H1 (cell line): ENCODE results near the gene RNF187. TPM values are rescaled to one million over a fixed set of nuclear protein-coding genes. Genes with fewer than 3 reads are reported as not detected.

Experiments
- CTCF ChIA-PET: fragments of 300-600 bp; sonication (Branson Sonifier 250); formaldehyde crosslinking; loops from one replicate; lab custom pipeline; 2021; ENCODE audit not compliant: partially characterized antibody; lab: Charles Lee
- POLR2A ChIA-PET: fragments of 300-600 bp; sonication (Branson Sonifier 250); formaldehyde crosslinking; loops from one replicate; lab custom pipeline; 2021; ENCODE audit warnings: inconsistent platforms; ENCODE audit not compliant: partially characterized antibody; lab: Charles Lee
- DNase-seq, 2 experiments: peaks; one replicate each; pipeline versions ENCODE4 v3.0.0 to v3.0.0-alpha.2; 2010 to 2022; ENCODE audit warnings: low spot score in 2 of 2, low read depth in 1 of 2, mixed read lengths in 1 of 2
- FAIRE-seq: peaks from 2 replicates; lab custom pipeline; 2011; peaks lifted over from hg19 to GRCh38; lab: Jason Lieb, UNC
- H2AFZ ChIP-seq: 2 replicates; pipeline ENCODE4 v1.8.1; 2012; ENCODE audit warnings: low read length, inconsistent platforms
- H2AK5ac ChIP-seq: 2 replicates; pipeline ENCODE4 v1.6.1; 2013; ENCODE audit warnings: low read depth, low read length
- H2BK120ac ChIP-seq: replicated peaks from 2 replicates; pipeline ENCODE3; 2013; ENCODE audit warnings: low read depth, low read length, inconsistent platforms
- H2BK12ac ChIP-seq: 2 replicates; pipeline ENCODE4 v1.6.1; 2013; ENCODE audit warnings: low read depth, low read length
- H2BK15ac ChIP-seq: 2 replicates; pipeline ENCODE4 v1.6.1; 2013; ENCODE audit warnings: low read length
- H2BK20ac ChIP-seq: 2 replicates; pipeline ENCODE4 v1.6.1; 2013; ENCODE audit warnings: low read length
- H2BK5ac ChIP-seq: 2 replicates; pipeline ENCODE4 v1.6.1; 2013; ENCODE audit warnings: low read depth, low read length
- H3K14ac ChIP-seq: 2 replicates; pipeline ENCODE4 v1.6.1; 2013; ENCODE audit warnings: inconsistent platforms; ENCODE audit not compliant: insufficient read length
- H3K18ac ChIP-seq: 2 replicates; pipeline ENCODE4 v1.6.1; 2013; ENCODE audit warnings: low read length; ENCODE audit errors: extremely low read depth
- H3K23ac ChIP-seq: 2 replicates; pipeline ENCODE4 v1.6.1; 2013; ENCODE audit warnings: inconsistent platforms; ENCODE audit not compliant: insufficient read length
- H3K23me2 ChIP-seq: 2 replicates; pipeline ENCODE4 v1.6.1; 2013; ENCODE audit warnings: low read depth, low read length
- H3K27ac ChIP-seq: 2 replicates; pipeline ENCODE4 v1.6.1; 2011; ENCODE audit warnings: low read depth, low read length, inconsistent platforms
- H3K27me3 ChIP-seq, 4 experiments: replicated peaks in 1 of 4; 1 replicate in 1 of 4; 2 replicates in 3 of 4; pipeline versions ENCODE4 v1.6.1 to v1.8.1; 2011 to 2013; ENCODE audit warnings: low read length in 3 of 4, mild to moderate bottlenecking in 3 of 4, inconsistent platforms in 2 of 4, mixed read lengths in 2 of 4, moderate library complexity in 1 of 4; ENCODE audit not compliant: control insufficient read depth in 3 of 4, insufficient read depth in 3 of 4; ENCODE audit errors: extremely low read depth in 1 of 4
- H3K36me3 ChIP-seq, 4 experiments: 2 replicates each; pipeline versions ENCODE4 v1.6.1 to v1.8.1; 2011 to 2013; ENCODE audit warnings: mild to moderate bottlenecking in 4 of 4, low read length in 3 of 4, moderate library complexity in 2 of 4, control low read depth in 1 of 4, inconsistent platforms in 1 of 4; ENCODE audit not compliant: insufficient read depth in 4 of 4, control insufficient read depth in 2 of 4
- H3K4ac ChIP-seq: replicated peaks from 2 replicates; pipeline ENCODE3; 2013; ENCODE audit warnings: low read length, low read depth, mixed read lengths, inconsistent platforms; ENCODE audit not compliant: insufficient read length
- H3K4me1 ChIP-seq, 4 experiments: replicated peaks in 1 of 4; 1 replicate in 1 of 4; 2 replicates in 3 of 4; pipeline versions ENCODE4 v1.6.1 to v1.8.1; 2011 to 2013; ENCODE audit warnings: low read length in 3 of 4, inconsistent platforms in 2 of 4, mixed read lengths in 1 of 4; ENCODE audit not compliant: insufficient read depth in 4 of 4, control insufficient read depth in 3 of 4
- H3K4me2 ChIP-seq, 2 experiments: 2 replicates each; pipeline versions ENCODE4 v1.6.1 to v1.8.1; 2011 to 2013; ENCODE audit warnings: low read depth in 2 of 2, low read length in 2 of 2, control low read depth in 1 of 2, inconsistent platforms in 1 of 2, mild to moderate bottlenecking in 1 of 2; ENCODE audit not compliant: insufficient read depth in 1 of 2
- H3K4me3 ChIP-seq, 4 experiments: fragments of 200-600, 300-600 bp in 1 of 4; sonication (generic), shearing (Covaris generic), sonication (Bioruptor Twin) in 1 of 4; 2 replicates each; pipeline versions ENCODE4 v1.5.1 to v1.8.1; 2011 to 2016; ENCODE audit warnings: low read length in 4 of 4, low read depth in 3 of 4, control low read depth in 2 of 4, inconsistent platforms in 2 of 4, mild to moderate bottlenecking in 2 of 4, mixed read lengths in 1 of 4, moderate library complexity in 1 of 4; ENCODE audit not compliant: insufficient read depth in 2 of 4; ENCODE audit errors: extremely low read depth in 1 of 4
- H3K56ac ChIP-seq: replicated peaks from 2 replicates; pipeline ENCODE3; 2013; ENCODE audit warnings: low read depth, mild to moderate bottlenecking, mixed read lengths, low read length, inconsistent platforms; ENCODE audit not compliant: insufficient read length
- H3K79me1 ChIP-seq: 2 replicates; pipeline ENCODE4 v1.6.1; 2013; ENCODE audit warnings: low read depth, low read length, control low read depth
- H3K79me2 ChIP-seq, 2 experiments: 2 replicates each; pipeline versions ENCODE4 v1.6.1 to v1.8.1; 2012 to 2013; ENCODE audit warnings: low read length in 2 of 2, mild to moderate bottlenecking in 2 of 2, inconsistent platforms in 1 of 2; ENCODE audit not compliant: insufficient read depth in 2 of 2, control insufficient read depth in 1 of 2
- H3K9ac ChIP-seq, 4 experiments: replicated peaks in 1 of 4; 1 replicate in 1 of 4; 2 replicates in 3 of 4; pipeline versions ENCODE4 v1.6.1 to v1.8.1; 2011 to 2013; ENCODE audit warnings: low read depth in 3 of 4, low read length in 3 of 4, control low read depth in 2 of 4, mild to moderate bottlenecking in 2 of 4, moderate library complexity in 2 of 4, inconsistent platforms in 1 of 4; ENCODE audit errors: extremely low read depth in 1 of 4
- H3K9me3 ChIP-seq, 2 experiments: 2 replicates each; pipeline versions ENCODE4 v1.6.1 to v1.8.1; 2012 to 2013; ENCODE audit warnings: mild to moderate bottlenecking in 2 of 2, moderate library complexity in 2 of 2, control low read depth in 1 of 2, inconsistent platforms in 1 of 2, low read depth in 1 of 2, low read length in 1 of 2, mixed read lengths in 1 of 2; ENCODE audit not compliant: insufficient read depth in 2 of 2
- H4K20me1 ChIP-seq, 2 experiments: replicated peaks in 1 of 2; 2 replicates each; pipeline versions ENCODE3 to v1.8.1; 2011 to 2013; ENCODE audit warnings: inconsistent platforms in 2 of 2, low read length in 2 of 2, mild to moderate bottlenecking in 1 of 2; ENCODE audit not compliant: insufficient read depth in 2 of 2, control insufficient read depth in 1 of 2
- H4K5ac ChIP-seq: 2 replicates; pipeline ENCODE4 v1.6.1; 2013; ENCODE audit warnings: low read length, low read depth, mixed read lengths, inconsistent platforms; ENCODE audit not compliant: insufficient read length
- H4K8ac ChIP-seq: 2 replicates; pipeline ENCODE4 v1.8.0; 2013; ENCODE audit warnings: mild to moderate bottlenecking, moderate library complexity, low read length, inconsistent platforms; ENCODE audit not compliant: insufficient read depth; ENCODE audit errors: extremely low read depth
- H4K91ac ChIP-seq: replicated peaks from 2 replicates; pipeline ENCODE3; 2013; ENCODE audit warnings: low read length, mixed read lengths, inconsistent platforms; ENCODE audit not compliant: insufficient read length
- SAP30 ChIP-seq: fragments of 300-600 bp; sonication (generic); IDR thresholded peaks from 2 replicates; pipeline ENCODE4 v1.7.1; 2012; ENCODE audit warnings: low read length, moderate library complexity, mild to moderate bottlenecking, inconsistent platforms; ENCODE audit not compliant: insufficient read depth, insufficient replicate concordance
- WGBS, 2 experiments: shearing (Covaris generic) in 1 of 2; methylation state at CpG; one replicate each; pipeline versions ENCODE4 v1.1.6 to v1.1.7; 2013 to 2015; ENCODE audit warnings: low lambda C conversion rate in 2 of 2, mixed read lengths in 2 of 2, inconsistent platforms in 1 of 2, low coverage in 1 of 2, missing lambda C conversion rate in 1 of 2; ENCODE audit not compliant: insufficient replicate concordance in 2 of 2, insufficient coverage in 1 of 2, insufficient read length in 1 of 2; ENCODE audit errors: extremely low coverage in 1 of 2, missing lambda C conversion rate in 1 of 2; 5-methylcytosine and 5-hydroxymethylcytosine counted together
- polyA plus RNA-seq, 7 experiments: library from polyadenylated mRNA; depleted of rRNA in 3 of 7; stranded (reverse) in 5 of 7; unstranded in 2 of 7; fragments of >200 nt in 5 of 7; fragments of 200-250 nt in 2 of 7; gene quantifications; 1 replicate in 5 of 7; 2 replicates in 1 of 7; 4 replicates in 1 of 7; pipeline versions ENCODE4 v1.2.1 to v1.2.3, GENCODE V29; 2011 to 2013; ENCODE audit warnings: missing spikeins in 2 of 7, mixed read lengths in 2 of 7
- total RNA-seq: library from RNA; stranded (reverse); fragmentation: NEBNext Ultra II Directional; extraction: Animal tissue kit (Norgen Biotek cat#: 25700); gene quantifications from 2 replicates; pipeline ENCODE4 v1.2.1, GENCODE V29; 2021

Gene RNF187
- total and polyA plus RNA-seq, 2 of the 8 experiments (the other 6 are each of a cell fraction or from before 2014, with no cell fraction given), result 47.0 to 113 TPM

DNA sequence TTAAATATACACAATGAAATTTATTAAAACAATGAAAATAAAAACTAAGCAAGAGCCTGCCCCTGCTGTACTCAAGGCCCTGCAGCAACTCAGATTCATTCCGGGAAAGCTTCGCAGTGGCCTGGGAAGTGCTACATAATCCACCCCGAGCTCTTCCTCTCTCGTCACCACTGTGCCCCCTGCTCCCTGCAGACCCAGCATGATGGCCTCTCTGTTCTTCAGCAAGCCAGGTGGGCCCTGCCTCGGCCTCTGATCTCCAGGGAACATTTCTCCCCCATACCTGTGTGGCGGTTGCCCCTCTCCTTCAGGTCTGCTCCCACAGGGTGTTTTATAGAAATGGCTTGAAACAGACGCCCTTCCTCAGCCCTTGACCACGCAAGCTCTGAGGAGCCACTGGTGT lies 10.6 kb downstream of the RNF187 start:
- Histone ChIP-seq H2BK20ac (no peak overlapping the region), H3K79me2 (no peaks in the 10 kb centered on the region), H3K4me2 (no peak overlapping the region), H3K4me3 (no peak overlapping the region), H3K79me1 (no peaks in the 10 kb centered on the region), H3K18ac (no peak overlapping the region), H2AK5ac (no peak overlapping the region), H3K9me3 (no peaks in the 10 kb centered on the region), H3K9ac (no peak overlapping the region), H3K36me3 (peaks cover 0 to 10% (median 7%) of the 10 kb centered on the region in 4 experiments; a peak in 4 of 8 replicates), H3K23ac (no peak overlapping the region), H2AFZ (no peak overlapping the region), H2BK12ac (no peak overlapping the region), H3K23me2 (no peaks in the 10 kb centered on the region), H4K91ac (no peak overlapping the region), H3K14ac (no peak overlapping the region), H4K5ac (no peak overlapping the region), H2BK5ac (no peak overlapping the region), H3K27ac (no peak overlapping the region), H2BK120ac (no peak overlapping the region), H3K27me3 (peaks cover 0 to 24% (median 18%) of the 10 kb centered on the region in 4 experiments; a peak in 6 of 7 replicates), H4K8ac (no peak overlapping the region), H3K56ac (no peak overlapping the region), H3K4me1 (peaks cover 0 to 4% (median 2%) of the 10 kb centered on the region in 4 experiments; a peak in 4 of 7 replicates), H4K20me1 (peaks cover 0 to 11% of the 10 kb centered on the region in 2 experiments), H2BK15ac (no peak overlapping the region), H3K4ac (no peak overlapping the region)
- WGBS, 2 experiments, result 75% methylated on average over 8 of the region's 8 CpGs; no CpG with 5 or more reads in 1 of the 2 experiments
- no peak for FAIRE-seq
- no peak for TF ChIP-seq SAP30
- ChIA-PET POLR2A (interaction anchor here (1.2 to 2.2 kb wide), 7 partner anchors 9 to 41 kb away, joined by 3 to 12 read pairs (median 6); partner anchors contain the start of gene RNF187), CTCF (interaction anchor here (0.7 to 1.8 kb wide), 5 partner anchors 17 to 117 kb away, joined by 3 to 11 read pairs (median 3); no protein-coding TSS in a partner anchor)
- peak in 1 of 2 experiments; percentile 43 for DNase-seq
